HG02571 (cell line): ENCODE measurements around the gene WDR76.
"Not testable (repeated sequence)": the region's sequence is repeated elsewhere in the genome, so short reads cannot be mapped to it uniquely, and the experiment has no call there.

Experiments
- ATAC-seq: cut with Tn5 transposase; IDR thresholded peaks from one replicate; pipeline ENCODE4 v1.9.1; 2021; ENCODE audit warnings: mild to moderate bottlenecking, moderate library complexity; ENCODE audit not compliant: unreplicated experiment

WDR76 gene

DNA sequence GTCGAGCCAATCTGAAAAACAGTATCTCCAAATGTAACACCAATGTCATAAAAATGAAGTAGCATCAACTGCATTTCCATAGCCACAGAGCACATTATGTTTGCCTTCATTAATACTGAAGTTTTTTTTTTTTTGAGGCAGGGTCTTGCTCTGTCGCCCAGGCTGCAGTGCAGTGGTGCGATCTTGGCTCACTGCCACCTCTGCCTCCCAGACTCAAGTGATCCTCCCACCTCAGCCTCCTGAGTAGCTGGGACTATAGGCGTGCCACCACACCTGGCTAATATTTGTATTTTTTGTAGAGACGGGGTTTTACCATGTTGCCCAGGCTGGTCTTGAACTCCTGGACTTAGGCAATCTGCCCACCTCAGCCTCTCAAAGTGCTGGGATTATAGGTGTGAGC lies 11.7 kb upstream of the WDR76 start:
- not testable (repeated sequence) for ATAC-seq

DNA sequence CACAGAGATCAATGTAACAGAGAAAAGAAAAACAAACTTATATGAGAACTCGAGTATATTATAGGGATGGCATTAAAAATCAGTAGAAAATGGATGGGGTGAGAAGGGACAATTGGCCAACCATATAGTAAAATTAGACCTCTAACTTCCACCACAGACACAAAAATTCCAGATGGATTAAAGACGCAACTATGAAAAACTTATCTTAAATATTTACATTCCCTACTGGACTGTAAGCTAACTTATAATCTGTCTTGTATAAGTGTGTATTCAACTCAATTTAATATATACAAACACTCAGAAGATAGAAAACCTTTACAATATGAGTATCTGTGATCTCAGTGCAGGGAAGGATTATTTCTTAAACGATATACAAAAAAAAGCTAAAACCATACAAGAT lies 5.3 kb upstream of the WDR76 start:
- ATAC-seq, result no peak

DNA sequence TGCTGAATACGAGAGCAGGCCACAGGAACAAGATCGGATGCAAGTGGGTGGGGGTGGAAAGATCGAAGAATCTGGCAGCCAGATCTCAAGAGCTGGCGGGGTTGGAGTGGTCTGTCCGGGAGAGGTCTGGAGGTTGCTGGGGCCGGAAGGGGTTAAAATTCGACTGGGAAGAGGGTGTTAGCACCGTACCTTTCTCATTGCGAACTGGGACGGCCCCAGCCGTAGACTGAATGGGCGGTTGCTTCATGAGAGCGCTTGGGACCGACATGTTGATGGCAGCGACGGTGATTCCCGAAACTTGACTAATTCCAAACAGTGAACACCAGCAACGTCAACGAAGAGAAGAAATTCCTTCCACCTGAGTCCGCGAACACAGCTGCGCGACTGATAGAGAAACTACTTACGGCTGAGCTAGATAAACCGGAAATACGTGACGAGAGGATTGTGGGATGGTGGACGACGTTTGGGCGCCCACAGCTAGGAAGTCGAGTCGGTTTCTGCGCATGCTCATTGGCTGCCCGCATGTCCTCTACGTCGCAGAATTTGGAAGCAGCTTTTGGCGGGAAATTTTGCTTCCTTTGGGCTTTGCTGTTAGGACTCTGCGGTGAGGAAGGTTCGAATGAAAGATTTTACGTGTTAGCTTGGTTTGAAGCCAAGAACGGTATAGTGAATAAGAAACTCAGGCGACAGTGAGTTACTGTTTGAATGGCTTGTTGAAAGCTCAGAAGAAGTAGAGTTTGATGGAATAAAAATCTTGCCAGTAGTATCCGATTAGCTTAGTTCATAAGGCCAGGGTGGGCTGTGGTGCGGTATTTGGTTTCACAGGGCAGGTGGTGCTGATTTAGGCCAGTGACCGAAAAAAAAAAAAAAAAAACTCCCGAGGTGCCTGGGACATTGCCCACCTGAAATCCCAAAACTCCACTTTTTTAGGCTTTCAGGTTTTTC lies 2.2 kb upstream of the WDR76 start, which contains the start of gene MFAP1:
TSS of gene MFAP1 (minus strand) at position 389 of the 945 bp plus-strand sequence. CDS start at position 268, 121 bp downstream.
- ATAC-seq, result peak; percentile 75

DNA sequence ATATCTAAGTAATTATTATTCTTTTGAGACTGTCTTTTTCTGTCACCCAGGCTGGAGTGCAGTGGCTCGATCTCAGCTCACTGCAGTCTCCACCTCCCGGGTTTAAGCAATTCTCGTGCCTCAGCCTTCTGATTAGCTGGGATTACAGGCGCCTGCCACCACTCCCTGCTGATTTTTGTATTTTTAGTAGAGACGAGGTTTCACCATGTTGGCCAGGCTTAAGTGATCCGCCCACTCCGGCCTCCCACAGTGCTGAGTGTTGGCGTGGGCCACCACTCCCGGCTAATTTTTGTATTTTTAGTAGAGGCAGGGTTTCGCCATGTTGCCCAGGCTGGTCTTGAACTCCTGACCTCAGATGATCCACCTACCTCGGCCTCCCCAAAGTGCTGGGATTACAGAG lies 1.5 kb upstream of the WDR76 start:
- ATAC-seq, result not testable (repeated sequence)

DNA sequence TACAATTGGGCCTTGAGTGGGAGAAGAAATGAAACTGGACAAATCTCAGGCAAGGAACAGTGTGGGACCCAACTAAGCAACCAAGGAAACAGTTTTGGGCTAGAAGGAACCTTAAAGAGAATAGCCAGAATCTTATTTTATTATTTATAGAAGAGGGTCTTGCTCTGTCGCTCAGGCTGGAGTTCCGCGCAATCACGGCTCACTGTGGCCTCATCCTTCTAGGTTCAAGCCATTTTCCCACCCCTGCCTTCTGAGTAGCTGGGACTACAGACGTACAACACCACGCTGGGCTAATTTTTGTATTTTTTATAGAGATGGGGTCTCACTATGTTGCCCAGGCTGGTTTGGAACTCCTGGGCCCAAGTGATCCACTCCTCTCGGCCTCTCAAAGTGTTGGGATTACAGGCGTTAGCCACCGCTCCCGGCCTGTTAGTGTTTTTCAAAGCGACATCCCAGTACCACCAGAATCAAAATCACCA lies 734 bp upstream of the WDR76 start:
- ATAC-seq, result no peak

DNA sequence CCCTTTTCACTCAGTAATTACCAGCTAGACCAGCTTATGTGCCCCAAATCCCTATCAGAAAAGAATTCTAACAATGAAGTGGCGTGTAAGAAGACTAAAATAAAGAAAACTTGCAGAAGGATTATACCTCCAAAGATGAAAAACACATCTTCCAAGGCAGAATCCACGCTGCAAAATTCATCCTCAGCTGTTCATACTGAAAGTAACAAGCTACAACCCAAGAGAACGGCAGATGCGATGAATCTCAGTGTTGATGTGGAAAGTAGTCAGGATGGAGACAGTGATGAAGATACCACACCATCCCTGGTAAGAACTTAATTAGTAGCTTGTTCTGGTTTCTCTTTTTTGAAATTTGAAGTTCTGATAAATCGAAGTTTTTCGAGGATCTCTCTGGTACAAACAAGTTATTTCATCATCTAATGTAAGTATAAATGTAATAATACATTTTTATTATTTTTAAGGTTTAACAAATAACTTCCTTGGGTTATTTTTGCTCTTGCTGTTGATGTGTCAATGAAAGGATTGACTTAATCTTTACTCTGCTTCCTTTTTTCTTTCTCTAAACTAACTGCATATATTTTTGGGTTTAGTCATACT lies 1.4 kb downstream of the WDR76 start:
- ATAC-seq, result no peak

DNA sequence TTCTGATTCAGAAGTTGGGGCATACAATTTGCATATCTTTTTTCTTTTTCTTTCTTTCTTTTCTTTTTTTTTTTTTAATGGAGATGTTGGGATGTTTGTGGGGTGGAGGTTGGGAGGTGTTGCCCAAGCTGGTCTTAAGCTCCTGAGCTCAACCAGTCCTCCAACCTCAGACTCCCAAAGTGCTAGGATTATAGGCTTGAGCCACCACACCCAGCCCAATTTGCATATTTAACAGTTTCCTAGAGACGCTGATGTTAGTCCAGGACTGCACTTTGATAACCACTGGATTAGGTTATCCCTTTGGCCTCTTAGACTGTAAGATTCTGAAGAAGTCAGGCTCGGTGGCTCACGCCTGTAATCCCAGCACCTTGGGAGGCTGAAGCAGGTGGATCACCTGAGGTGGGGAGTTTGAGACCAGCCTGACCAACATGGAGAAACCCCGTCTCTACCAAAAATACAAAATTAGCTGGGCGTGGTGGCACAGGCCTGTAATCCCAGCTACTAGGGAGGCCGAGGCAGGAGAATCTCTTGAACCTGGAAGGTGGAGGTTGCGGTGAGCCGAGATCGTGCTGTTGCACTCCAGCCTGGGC lies 3.2 kb downstream of the WDR76 start:
- not testable (repeated sequence) for ATAC-seq

DNA sequence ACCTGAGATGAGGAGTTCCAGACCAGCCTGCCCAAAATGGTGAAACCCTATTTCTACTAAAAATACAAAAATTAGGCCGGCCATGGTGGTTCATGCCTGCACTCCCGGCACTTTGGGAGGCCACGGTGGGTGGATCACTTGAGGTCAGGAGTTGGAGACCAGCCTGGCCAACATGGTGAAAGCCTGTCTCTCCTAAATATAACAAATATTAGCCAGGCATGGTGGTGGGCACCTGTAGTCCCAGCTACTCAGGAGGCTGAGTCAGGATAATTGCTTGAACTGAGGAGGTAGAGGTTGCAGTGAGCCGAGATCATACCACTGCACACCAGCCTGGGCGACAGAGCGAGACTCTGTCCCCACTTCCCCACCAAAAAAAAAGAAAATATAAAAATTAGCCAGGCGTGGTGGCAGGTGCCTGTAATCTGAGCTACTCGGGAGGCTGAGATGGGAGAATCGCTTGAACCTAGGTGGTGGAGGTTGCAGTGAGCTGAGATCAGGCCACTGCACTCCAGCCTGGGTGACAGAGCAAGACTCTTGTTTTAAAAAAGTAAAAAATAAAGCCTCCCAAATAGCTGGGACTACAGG lies 4.0 kb downstream of the WDR76 start:
- not testable (repeated sequence) for ATAC-seq

DNA sequence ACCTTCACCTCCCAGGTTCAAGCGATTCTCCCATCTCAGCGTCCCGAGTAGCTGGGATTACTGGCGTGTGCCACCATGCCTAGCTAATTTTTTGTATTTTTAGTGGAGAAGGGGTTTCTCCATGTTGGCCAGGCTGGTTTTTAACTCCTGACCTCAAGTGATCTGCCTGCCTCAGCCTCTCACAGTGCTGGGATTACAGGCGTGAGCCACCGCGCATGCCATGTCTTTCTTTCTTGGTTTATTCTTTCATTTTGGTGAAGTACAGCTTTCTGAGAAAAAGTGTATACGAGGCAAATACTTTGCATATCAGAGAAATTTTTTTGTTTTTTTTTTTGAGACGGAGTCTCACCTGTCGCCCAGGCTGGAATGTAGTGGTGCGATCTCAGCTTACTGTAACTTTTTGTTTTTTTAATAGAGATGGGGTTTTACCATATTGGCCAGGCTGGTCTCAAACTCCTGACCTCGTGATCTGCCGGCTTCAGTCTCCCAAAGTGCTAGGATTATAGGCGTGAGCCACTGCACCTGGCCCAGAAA lies 4.8 kb downstream of the WDR76 start:
- ATAC-seq, result not testable (repeated sequence)

DNA sequence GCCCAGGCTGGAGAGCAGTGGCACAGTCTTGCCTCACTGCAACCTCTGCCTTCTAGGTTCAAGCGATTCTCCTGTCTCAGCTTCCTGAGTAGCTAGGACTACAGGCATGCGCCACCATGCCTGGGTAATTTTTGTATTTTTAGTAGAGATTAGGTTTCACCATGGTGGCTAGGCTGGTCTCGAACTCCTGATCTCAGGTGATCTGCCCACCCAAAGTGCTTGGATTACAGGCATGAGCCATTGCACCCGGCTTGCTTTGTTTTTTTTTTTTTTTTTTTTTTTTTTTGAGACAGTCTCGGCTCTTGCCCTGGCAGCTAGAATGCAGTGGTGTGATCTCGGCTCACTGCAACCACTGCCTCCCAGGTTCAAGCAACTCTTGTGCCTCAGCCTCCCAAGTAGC lies 5.7 kb downstream of the WDR76 start:
- not testable (repeated sequence) for ATAC-seq

DNA sequence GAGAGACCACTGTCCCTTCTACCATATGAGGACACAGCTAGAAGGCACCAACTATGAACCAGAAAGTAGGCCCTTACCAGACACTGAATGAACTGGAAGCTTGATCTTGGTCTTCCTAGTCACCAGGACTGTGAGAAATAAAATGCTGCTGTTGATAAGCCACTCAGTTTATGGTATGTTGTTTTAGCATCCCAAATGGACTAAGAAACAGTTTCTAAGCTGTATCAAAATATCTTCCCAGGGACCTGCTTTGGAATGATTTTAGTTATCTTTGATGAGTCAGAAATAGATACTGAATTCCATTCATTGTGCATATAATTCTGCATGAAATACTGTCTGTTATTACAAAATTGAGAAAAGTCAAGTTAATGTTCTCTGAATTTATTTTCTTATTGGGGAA lies 18.6 kb downstream of the WDR76 start:
- ATAC-seq, result no peak

DNA sequence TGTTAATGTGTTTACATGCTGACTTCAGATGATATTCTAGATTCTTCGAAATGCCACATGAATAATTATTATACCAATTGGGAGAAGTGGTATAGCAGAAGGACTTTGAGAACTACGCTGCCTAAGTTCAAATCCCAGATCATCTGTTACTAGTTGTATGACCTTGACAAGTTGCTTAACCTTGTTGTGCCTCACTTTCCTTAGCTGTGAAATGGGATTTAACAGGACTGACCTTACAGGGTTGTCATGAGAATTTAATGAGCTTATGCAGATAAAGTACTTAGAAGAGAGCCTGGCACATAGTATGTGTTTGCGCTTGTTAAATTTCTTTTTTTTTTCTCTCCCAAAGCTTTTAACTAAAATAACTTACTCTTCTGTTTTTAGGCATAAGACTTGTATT lies 24.4 kb downstream of the WDR76 start:
- ATAC-seq, result no peak

DNA sequence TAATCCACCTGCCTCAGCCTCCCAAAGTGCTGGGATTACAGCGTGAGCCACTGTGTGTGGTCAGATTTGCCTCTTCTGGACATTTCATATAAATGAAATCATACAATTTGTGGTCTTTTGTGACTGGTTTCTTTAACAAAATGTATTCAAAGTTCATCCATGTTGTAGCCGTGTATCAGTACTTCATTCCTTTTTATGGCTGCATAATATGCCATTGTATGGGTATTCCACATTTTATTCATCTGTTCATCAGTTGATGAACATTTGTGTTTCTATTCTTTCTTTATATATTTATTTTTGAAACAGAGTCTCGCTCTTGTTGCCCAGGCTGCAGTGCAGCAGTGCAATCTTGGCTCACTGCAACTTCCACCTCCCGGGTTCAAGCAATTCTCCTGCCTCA lies 25.8 kb downstream of the WDR76 start:
- no peak for ATAC-seq

DNA sequence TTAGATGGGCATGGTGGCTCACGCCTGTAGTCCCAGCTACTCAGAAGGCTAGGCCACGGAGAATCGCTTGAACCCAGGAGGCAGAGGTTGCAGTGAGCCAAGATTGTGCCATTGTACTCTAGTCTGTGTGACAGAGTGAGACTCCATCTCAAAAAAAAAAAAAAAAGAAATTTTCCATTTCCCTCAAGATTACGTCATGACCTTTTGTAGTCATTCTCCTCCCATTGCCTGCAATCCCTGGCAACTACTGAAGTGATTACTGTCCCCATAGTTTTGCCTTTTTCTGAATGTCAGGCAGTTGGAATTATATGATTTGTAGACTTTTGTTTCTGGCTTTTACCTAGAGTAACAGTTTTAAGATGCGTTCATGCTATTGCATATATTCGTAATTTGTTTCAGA lies 28.0 kb downstream of the WDR76 start:
- ATAC-seq, result no peak

DNA sequence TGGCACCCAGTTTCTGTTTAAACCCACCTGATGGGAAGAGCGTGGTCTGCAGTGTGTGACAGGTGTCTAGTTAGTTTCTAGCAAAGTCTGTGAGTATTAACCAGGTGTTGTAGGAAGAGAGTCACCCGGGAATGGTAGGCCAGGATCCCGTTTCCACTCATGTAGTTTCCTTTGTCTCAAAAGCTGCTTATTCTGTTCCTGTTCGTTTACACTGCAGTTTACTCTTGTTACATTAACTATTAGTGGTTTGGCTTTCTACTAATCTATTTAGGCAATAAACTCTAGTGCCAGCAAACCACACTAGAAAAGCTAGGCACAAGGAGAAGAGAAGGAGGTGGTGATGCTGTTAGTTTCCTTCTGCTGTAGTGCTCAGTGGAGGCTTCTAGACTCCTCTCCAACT lies 32.7 kb downstream of the WDR76 start:
- ATAC-seq, result no peak

DNA sequence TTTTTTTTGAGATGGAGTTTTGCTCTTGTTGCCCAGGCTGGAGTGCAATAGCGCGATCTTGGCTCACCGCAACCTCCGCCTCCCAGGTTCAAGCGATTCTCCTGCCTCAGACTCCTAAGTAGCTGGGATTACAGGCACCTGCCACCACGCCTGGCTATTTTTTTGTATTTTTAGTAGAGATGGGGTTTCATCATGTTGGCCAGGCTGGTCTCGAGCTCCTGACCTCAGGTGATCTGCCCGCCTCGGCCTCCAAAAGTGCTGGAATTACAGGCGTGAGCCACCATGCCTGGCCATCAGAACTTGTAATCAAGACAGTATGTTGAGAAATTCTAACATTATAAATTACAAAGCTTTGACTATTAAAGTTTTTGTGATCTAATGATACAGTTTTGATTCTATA lies 39.8 kb downstream of the WDR76 start:
- not testable (repeated sequence) for ATAC-seq

DNA sequence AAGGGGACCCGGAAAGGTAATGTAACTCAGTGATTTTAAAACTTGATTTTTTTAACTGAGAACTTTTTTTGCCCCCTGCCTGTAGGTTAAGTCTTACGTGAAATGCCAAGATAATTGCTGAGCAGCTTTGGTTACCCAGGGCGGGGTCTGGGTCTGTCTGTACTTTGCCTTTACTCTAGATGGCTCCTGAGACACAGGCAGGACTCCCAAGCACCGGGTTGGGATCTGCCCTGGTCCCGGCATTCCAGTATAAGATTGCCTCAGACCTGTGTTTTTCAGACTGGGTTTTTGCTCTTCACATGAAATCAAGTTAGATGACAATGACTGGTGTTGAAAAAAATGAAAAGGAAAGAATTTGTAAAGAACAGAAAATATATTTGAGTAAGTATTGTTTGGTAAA lies 40.3 kb downstream of the WDR76 start:
- no peak for ATAC-seq

DNA sequence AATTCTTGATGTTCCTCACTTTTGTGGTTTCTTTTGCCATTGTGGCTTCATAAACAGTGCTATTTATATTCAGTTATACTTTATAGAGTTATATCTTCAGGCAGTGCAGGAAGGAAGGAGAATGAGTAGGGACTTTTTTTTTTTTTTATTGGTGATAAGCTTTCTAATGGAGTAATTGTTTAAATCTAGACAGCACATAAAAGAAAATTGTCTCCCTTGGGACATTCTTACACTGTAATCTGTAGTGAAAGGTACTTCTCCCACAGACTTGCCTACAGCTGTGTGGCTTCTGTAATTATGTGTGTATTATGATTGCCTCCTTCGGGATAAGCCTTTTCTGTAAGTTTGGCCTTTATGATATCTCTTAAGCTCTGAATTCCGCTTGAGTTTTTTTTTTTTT lies 41.6 kb downstream of the WDR76 start:
- ATAC-seq, result no peak

DNA sequence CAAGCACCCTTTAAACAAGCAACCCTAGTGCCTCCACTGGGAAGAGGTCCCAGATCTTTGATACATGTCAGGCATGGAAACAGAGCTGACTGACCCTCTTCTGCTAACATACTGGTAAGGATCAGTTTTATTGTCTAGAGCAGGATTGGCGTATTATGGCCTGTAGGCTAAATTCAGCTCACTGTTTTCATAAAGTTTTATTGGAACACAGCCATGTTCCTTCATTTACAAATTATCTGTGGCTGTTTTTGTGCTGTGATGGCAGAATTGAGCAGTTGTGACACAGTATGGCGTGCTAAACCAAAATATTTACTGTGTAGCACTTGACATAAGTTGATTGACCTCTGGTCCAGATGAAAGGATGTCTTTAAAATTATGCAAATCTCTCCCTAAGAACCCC lies 45.0 kb downstream of the WDR76 start:
- no peak for ATAC-seq

DNA sequence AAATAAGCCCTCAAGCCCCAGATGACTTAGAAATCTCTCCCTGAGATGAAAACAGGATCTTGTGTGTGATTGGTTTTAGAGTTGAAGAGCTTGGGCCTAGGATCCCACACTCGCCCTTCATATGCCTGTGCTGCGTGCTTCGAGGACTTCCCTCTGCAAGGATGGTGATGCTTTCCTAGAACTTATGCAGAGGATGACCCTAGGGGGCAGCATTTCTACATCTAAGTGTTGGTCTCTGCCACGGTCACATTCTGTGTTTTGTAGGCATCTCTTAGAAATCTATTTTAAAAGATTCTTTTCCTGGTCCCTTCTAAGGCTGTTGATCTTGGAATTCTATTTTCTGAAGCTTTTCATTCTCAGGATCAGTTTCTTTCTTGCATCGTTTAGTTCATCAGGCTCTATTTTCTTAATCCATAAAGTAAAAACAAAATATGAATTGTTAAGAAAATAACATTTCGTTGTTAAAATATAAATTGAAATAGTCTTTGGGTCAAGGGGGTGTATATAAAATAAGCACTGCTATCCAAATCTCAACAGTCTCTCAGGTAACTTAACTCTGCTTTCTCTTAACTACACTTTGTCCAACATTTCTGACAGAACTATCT lies 45.7 kb downstream of the WDR76 start:
- no peak for ATAC-seq

DNA sequence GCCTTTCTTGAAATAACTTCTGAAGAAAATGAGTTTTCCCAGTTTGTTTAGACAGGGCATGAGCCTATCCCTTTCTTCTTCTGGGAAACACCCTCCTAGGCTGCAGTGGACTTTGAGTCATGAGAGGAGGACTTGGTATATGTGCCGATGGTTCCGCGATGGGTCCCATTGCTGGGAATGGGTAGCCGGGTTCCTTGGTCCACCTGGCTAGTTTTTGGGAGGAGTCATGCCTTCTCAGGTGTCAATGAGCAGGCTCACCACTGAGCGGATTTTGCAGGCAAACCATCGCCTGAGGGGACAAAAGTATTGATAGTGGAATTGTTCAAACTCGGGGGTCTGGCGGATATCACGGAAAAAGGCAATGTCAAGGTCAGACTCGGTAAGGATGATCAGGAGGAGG lies 46.8 kb downstream of the WDR76 start:
- ATAC-seq, result no peak
